B cell (primary cell): ENCODE data around the gene GALR2. TPM values are rescaled to one million over a fixed set of nuclear protein-coding genes. Genes with fewer than 3 reads are reported as not detected.

Experiments
- ATAC-seq: fragments of 200-7000 bp; cut with Tn5 transposase; one replicate; pipeline ENCODE4 v1.10.0; 2021; ENCODE audit warnings: low read depth, mild to moderate bottlenecking, moderate number of reproducible peaks, moderate library complexity
- CTCF ChIA-PET: fragments of 350-600 bp; sonication (Branson Sonifier 250); formaldehyde crosslinking; loops from one replicate; lab custom pipeline; 2021; ENCODE audit warnings: antibody characterized with exemption, inconsistent platforms; lab: Charles Lee
- POLR2A ChIA-PET: fragments of 350-600 bp; sonication (Branson Sonifier 250); formaldehyde crosslinking; loops from one replicate; lab custom pipeline; 2021; ENCODE audit warnings: antibody characterized with exemption; lab: Charles Lee
- DNase-seq: peaks from one replicate; pipeline ENCODE4 v3.0.0; 2013
- H2AFZ ChIP-seq: 2 replicates; pipeline ENCODE4 v1.6.1; 2012; ENCODE audit warnings: mild to moderate bottlenecking, low read depth, low read length; ENCODE audit not compliant: insufficient read depth, poor library complexity, severe bottlenecking
- H3K27ac ChIP-seq, 2 donors: 1 replicate in 1 of 2; 2 replicates in 1 of 2; pipeline ENCODE4 v1.5.1; 2012 to 2013; ENCODE audit warnings: low read length in 2 of 2, mild to moderate bottlenecking in 2 of 2, moderate library complexity in 1 of 2
- H3K27me3 ChIP-seq, 4 experiments: fragments of 200-600 bp in 1 of 4; sonication (generic) in 1 of 4; replicated peaks in 1 of 4; 1 replicate in 2 of 4; 2 replicates in 2 of 4; pipeline versions ENCODE4 v1.6.1 to v1.7.0; 2013 to 2016; ENCODE audit warnings: low read length in 3 of 4, mild to moderate bottlenecking in 2 of 4, mixed read lengths in 1 of 4, moderate library complexity in 1 of 4; ENCODE audit not compliant: insufficient read depth in 4 of 4, control insufficient read depth in 3 of 4; ENCODE audit errors: control extremely low read depth in 1 of 4
- H3K36me3 ChIP-seq, 2 experiments: replicated peaks in 1 of 2; 1 replicate in 1 of 2; 2 replicates in 1 of 2; pipeline versions ENCODE4 v1.6.1 to v1.7.1; 2013; ENCODE audit warnings: low read length in 1 of 2; ENCODE audit not compliant: insufficient read depth in 2 of 2, control insufficient read depth in 1 of 2; ENCODE audit errors: control extremely low read depth in 1 of 2, extremely low read depth in 1 of 2
- H3K4me1 ChIP-seq, 2 donors: fragments of 200-600 bp in 1 of 2; sonication (generic) in 1 of 2; 1 replicate in 1 of 2; 2 replicates in 1 of 2; pipeline versions ENCODE4 v1.5.1 to v1.6.1; 2013 to 2017; ENCODE audit warnings: low read length in 2 of 2; ENCODE audit not compliant: control insufficient read depth in 2 of 2, insufficient read depth in 2 of 2
- H3K4me2 ChIP-seq: replicated peaks from 2 replicates; pipeline ENCODE3; 2012; ENCODE audit warnings: mild to moderate bottlenecking, low read depth, low read length; ENCODE audit not compliant: poor library complexity, severe bottlenecking
- H3K4me3 ChIP-seq, 5 experiments: fragments of 200-600 bp in 1 of 5; sonication (generic) in 1 of 5; 1 replicate in 3 of 5; 2 replicates in 2 of 5; pipeline versions ENCODE4 v1.5.1 to v1.7.0; 2011 to 2016; ENCODE audit warnings: low read length in 4 of 5, mild to moderate bottlenecking in 4 of 5, low read depth in 2 of 5, control low read depth in 1 of 5, moderate library complexity in 1 of 5; ENCODE audit not compliant: insufficient read depth in 1 of 5; ENCODE audit errors: control extremely low read depth in 1 of 5, extremely low read depth in 1 of 5
- H3K79me2 ChIP-seq: fragments of 200-600 bp; sonication (generic); one replicate; pipeline ENCODE4 v1.6.0; 2016; ENCODE audit warnings: low read length; ENCODE audit not compliant: control insufficient read depth, insufficient read depth
- H3K9ac ChIP-seq: fragments of 200-600 bp; sonication (generic); 2 replicates; pipeline ENCODE4 v1.6.1; 2017; ENCODE audit warnings: mild to moderate bottlenecking, low read length, moderate library complexity
- H3K9me3 ChIP-seq, 3 donors: one replicate each; pipeline versions ENCODE4 v1.6.1 to v1.7.1; 2013; ENCODE audit warnings: low read length in 2 of 3; ENCODE audit not compliant: control insufficient read depth in 2 of 3, insufficient read depth in 1 of 3; ENCODE audit errors: control extremely low read depth in 1 of 3
- H4K20me1 ChIP-seq: 2 replicates; pipeline ENCODE4 v1.6.0; 2012; ENCODE audit warnings: mild to moderate bottlenecking, low read length; ENCODE audit not compliant: insufficient read depth, control insufficient read depth, poor library complexity, severe bottlenecking
- H3K27ac Mint-ChIP-seq: one replicate; pipeline ENCODE4 v1.8.0; 2021; ENCODE audit warnings: mixed read lengths
- H3K27me3 Mint-ChIP-seq: one replicate; pipeline ENCODE4 v1.8.0; 2021; ENCODE audit warnings: mixed read lengths
- H3K4me1 Mint-ChIP-seq: one replicate; pipeline ENCODE4 v1.8.0; 2021; ENCODE audit warnings: mixed read lengths
- H3K4me3 Mint-ChIP-seq: one replicate; pipeline ENCODE4 v1.8.0; 2021; ENCODE audit warnings: mixed read lengths
- H3K9me3 Mint-ChIP-seq: one replicate; pipeline ENCODE4 v1.8.0; 2022; ENCODE audit warnings: mixed read lengths; ENCODE audit not compliant: insufficient read depth
- CTCF ChIP-seq: fragments of 200-600 bp; IDR thresholded peaks from one replicate; pipeline ENCODE4 v1.8.0; 2022; ENCODE audit warnings: antibody characterized with exemption, mild to moderate bottlenecking
- EZH2 ChIP-seq: IDR thresholded peaks from 2 replicates; pipeline ENCODE4 v1.6.1; 2012; ENCODE audit warnings: borderline replicate concordance, low read depth, mild to moderate bottlenecking, moderate library complexity, low read length; ENCODE audit not compliant: insufficient read depth, poor library complexity, severe bottlenecking
- WGBS: methylation state at CpG from one replicate; pipeline ENCODE4 v1.1.5; 2013; ENCODE audit warnings: missing lambda C conversion rate; ENCODE audit not compliant: insufficient coverage; 5-methylcytosine and 5-hydroxymethylcytosine counted together
- intact Hi-C: fragments of 100-400 bp; cut with micrococcal nuclease; formaldehyde crosslinking; loops from one replicate; pipeline ENCODE4 v1.10.0; 2022
- polyA plus RNA-seq: library from polyadenylated mRNA; depleted of rRNA; stranded (reverse); fragments of >200 nt; gene quantifications from 2 replicates; pipeline ENCODE4 v1.2.3, GENCODE V29; 2012
- total RNA-seq, 2 donors: library from RNA; stranded (reverse); fragments of 120-200 nt in 1 of 2; gene quantifications; 1 replicate in 1 of 2; 2 replicates in 1 of 2; pipeline versions ENCODE4 v1.2.3 to v1.2.4, GENCODE V29; 2013 to 2022

GALR2 gene
- total and polyA plus RNA-seq, 2 donors (not counting 1 experiment from before 2014, with no cell fraction given) = 0.42 to 1.2 TPM

DNA sequence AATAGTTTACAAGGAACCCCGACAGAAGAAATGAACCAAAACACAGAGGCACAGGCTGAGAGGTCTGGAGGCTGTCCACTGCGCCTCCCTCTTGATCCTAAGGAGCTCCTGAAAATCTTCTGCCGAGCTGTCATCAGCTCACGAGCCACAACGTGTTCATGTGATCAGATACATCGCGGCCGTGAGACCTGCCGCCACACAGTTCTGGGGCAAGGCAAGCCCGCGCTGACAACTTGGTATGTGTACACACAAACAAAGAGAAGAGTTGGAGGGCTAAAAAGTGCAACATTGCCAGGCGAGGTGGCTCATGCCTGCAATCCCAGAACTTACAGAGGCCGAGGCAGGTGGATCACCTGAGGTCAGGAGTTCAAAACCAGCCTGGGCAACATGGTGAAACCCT, 21.4 kb downstream of the GALR2 start:
- Mint-ChIP-seq H3K9me3 (no peaks in the 10 kb centered on the region), H3K27me3 (no peaks in the 10 kb centered on the region), H3K27ac (no peak overlapping the region), H3K4me3 (no peak overlapping the region), H3K4me1 (peaks cover 2% of the 10 kb centered on the region)
- H3K27ac ChIP-seq = no peak overlapping the region
- peaks cover 10% of the 10 kb centered on the region for H4K20me1 ChIP-seq
- H3K9ac ChIP-seq = no peak overlapping the region
- peaks cover 23% of the 10 kb centered on the region for H3K79me2 ChIP-seq
- ATAC-seq (no peak), DNase-seq (no peak)
- peaks cover 0 to 3% (median 0%) of the 10 kb centered on the region in 3 donors for H3K9me3 ChIP-seq
- H3K4me3 ChIP-seq = no peak overlapping the region
- TF ChIP-seq EZH2 (no peak), CTCF (no peak)
- no peak overlapping the region for H2AFZ ChIP-seq
- H3K36me3 ChIP-seq = peaks cover 2 to 71% of the 10 kb centered on the region in 2 experiments
- H3K4me2 ChIP-seq = no peak overlapping the region
- no peaks in the 10 kb centered on the region for H3K27me3 ChIP-seq
- CTCF ChIA-PET = interaction anchor here (1.1 kb wide), 1 partner anchor 23 kb away, joined by 5 read pairs; no protein-coding TSS in a partner anchor
- intact Hi-C loops = no loop called here
- POLR2A ChIA-PET = interaction anchor here (0.6 kb wide), 1 partner anchor 684 kb away, joined by 6 read pairs; no protein-coding TSS in a partner anchor
- no peaks in the 10 kb centered on the region for H3K4me1 ChIP-seq
- 97% methylated on average over 13 of the region's 13 CpGs for WGBS

GRCh38 chr17:76097716-76098295, 23.2 kb downstream of the GALR2 start:
- WGBS = 98% methylated on average over 16 of the region's 19 CpGs
- Histone ChIP-seq H3K27ac (no peak overlapping the region), H3K36me3 (peaks cover 2 to 72% of the 10 kb centered on the region in 2 experiments), H3K9me3 (no peaks in the 10 kb centered on the region), H3K79me2 (peaks cover 20% of the 10 kb centered on the region), H3K9ac (no peak overlapping the region), H3K27me3 (no peaks in the 10 kb centered on the region), H4K20me1 (no peaks in the 10 kb centered on the region), H3K4me1 (peaks cover 5 to 10% of the 10 kb centered on the region in 2 donors), H2AFZ (no peak overlapping the region), H3K4me2 (no peak overlapping the region), H3K4me3 (no peak overlapping the region)
- no peak for DNase-seq
- ChIA-PET CTCF (no interaction called here), POLR2A (no interaction called here)
- intact Hi-C loops = no loop called here
- H3K27me3 Mint-ChIP-seq = no peaks in the 10 kb centered on the region
- peaks cover 10% of the 10 kb centered on the region for H3K4me1 Mint-ChIP-seq
- no peak for ATAC-seq
- no peak for TF ChIP-seq CTCF
- TF ChIP-seq EZH2 = no peak
- no peaks in the 10 kb centered on the region for H3K9me3 Mint-ChIP-seq
- no peak overlapping the region for H3K4me3 Mint-ChIP-seq
- no peak overlapping the region for H3K27ac Mint-ChIP-seq
